GM21786 (cell line): ENCODE results near the gene PRKCI.
"Not testable (repeated sequence)": the region's sequence is repeated elsewhere in the genome, so short reads cannot be mapped to it uniquely, and the experiment has no call there.

Experiments used
- ATAC-seq: cut with Tn5 transposase; IDR thresholded peaks from one replicate; pipeline ENCODE4 v1.9.1; 2021; ENCODE audit not compliant: unreplicated experiment

Gene PRKCI

GRCh38 chr3:170338690-170339340 lies 116.6 kb downstream of the PRKCI start:
- ATAC-seq = no peak

- not testable (repeated sequence) for ATAC-seq
Measured at GRCh38 chr3:170342273-170342672, 120.0 kb downstream of the PRKCI start.

GRCh38 chr3:170343859-170344258 lies 121.6 kb downstream of the PRKCI start:
- not testable (repeated sequence) for ATAC-seq

- no peak for ATAC-seq
Measured at GRCh38 chr3:170344971-170345370, 122.7 kb downstream of the PRKCI start.

- ATAC-seq = no peak
Measured at GRCh38 chr3:170346481-170347392, 124.5 kb downstream of the PRKCI start.

GRCh38 chr3:170350515-170351413 lies 128.5 kb downstream of the PRKCI start:
- peak; percentile 54 for ATAC-seq

GRCh38 chr3:170352936-170353335 lies 130.7 kb downstream of the PRKCI start:
- peak; percentile 28 for ATAC-seq

GRCh38 chr3:170353485-170353884 lies 131.3 kb downstream of the PRKCI start:
- no peak for ATAC-seq

- no peak for ATAC-seq
Measured at GRCh38 chr3:170354760-170355159, 132.5 kb downstream of the PRKCI start.
